Esophagus muscularis mucosa (tissue), 4 donors: ENCODE measurements around the gene C22orf42. TPM values are rescaled to one million over a fixed set of nuclear protein-coding genes. Genes with fewer than 3 reads are reported as not detected.

Experiments used
- DNase-seq: peaks from one replicate; pipeline ENCODE4 v3.0.0-alpha.2; 2017; ENCODE audit errors: extremely low spot score
- H3K27ac ChIP-seq, 4 donors: fragments of 200-600 bp; sonication (generic); replicated peaks in 1 of 4; 1 replicate in 3 of 4; 2 replicates in 1 of 4; pipeline ENCODE4 v1.5.1; 2016 to 2019; ENCODE audit warnings: mild to moderate bottlenecking in 1 of 4
- H3K27me3 ChIP-seq, 4 donors: fragments of 200-600 bp; sonication (generic); one replicate each; pipeline versions ENCODE4 v1.5.1 to v1.6.0; 2016 to 2019
- H3K36me3 ChIP-seq, 4 donors: fragments of 200-600 bp; sonication (generic); one replicate each; pipeline ENCODE4 v1.5.1; 2016 to 2019
- H3K4me1 ChIP-seq, 4 donors: fragments of 200-600 bp; sonication (generic); one replicate each; pipeline ENCODE4 v1.5.1; 2016 to 2019
- H3K4me3 ChIP-seq, 4 donors: fragments of 200-600 bp; sonication (generic); 1 replicate in 2 of 4; 2 replicates in 2 of 4; pipeline ENCODE4 v1.5.1; 2016 to 2019; ENCODE audit warnings: mild to moderate bottlenecking in 4 of 4, moderate library complexity in 1 of 4
- H3K9me3 ChIP-seq, 4 donors: fragments of 200-600 bp; sonication (generic); 1 replicate in 3 of 4; 2 replicates in 1 of 4; pipeline ENCODE4 v1.5.1; 2016 to 2019
- EP300 ChIP-seq: sonication (generic); formaldehyde crosslinking; IDR thresholded peaks from one replicate; pipeline ENCODE4 v1.6.1; 2017; ENCODE audit warnings: antibody characterized with exemption
- POLR2A ChIP-seq: fragments of 450-650 bp; IDR thresholded peaks from one replicate; pipeline ENCODE4 v1.6.1; 2017; ENCODE audit warnings: antibody characterized with exemption, moderate library complexity, mild to moderate bottlenecking, low read depth
- POLR2AphosphoS5 ChIP-seq, 2 donors: sonication (generic); formaldehyde crosslinking; IDR thresholded peaks; one replicate each; pipeline ENCODE4 v1.6.1; 2017; ENCODE audit warnings: antibody characterized with exemption in 2 of 2
- WGBS: methylation state at CpG from one replicate; pipeline ENCODE4 v1.1.5; 2018; 5-methylcytosine and 5-hydroxymethylcytosine counted together
- intact Hi-C: fragments of 100-400 bp; cut with DNase I; formaldehyde crosslinking; loops from one replicate; pipeline ENCODE4 v1.15.1; 2023
- total RNA-seq, 4 donors: library from RNA; depleted of rRNA; stranded (reverse); fragments of >200 nt; gene quantifications; one replicate each; pipeline versions ENCODE4 v1.1.0 to v1.2.1, GENCODE V29; 2016
- TF ChIP-seq, protein P1 (sequence below), 3 experiments: fragments of 200-600 bp in 2 of 3; fragments of 450-650 bp in 1 of 3; sonication (generic) in 2 of 3; IDR thresholded peaks; one replicate each; pipeline ENCODE4 v1.5.1; 2017 to 2019; ENCODE audit warnings: antibody characterized with exemption in 3 of 3, mild to moderate bottlenecking in 2 of 3, moderate library complexity in 1 of 3

C22orf42 gene
- total RNA-seq, 4 donors from 2014 or later, result 0.26 TPM; not detected in 3

DNA sequence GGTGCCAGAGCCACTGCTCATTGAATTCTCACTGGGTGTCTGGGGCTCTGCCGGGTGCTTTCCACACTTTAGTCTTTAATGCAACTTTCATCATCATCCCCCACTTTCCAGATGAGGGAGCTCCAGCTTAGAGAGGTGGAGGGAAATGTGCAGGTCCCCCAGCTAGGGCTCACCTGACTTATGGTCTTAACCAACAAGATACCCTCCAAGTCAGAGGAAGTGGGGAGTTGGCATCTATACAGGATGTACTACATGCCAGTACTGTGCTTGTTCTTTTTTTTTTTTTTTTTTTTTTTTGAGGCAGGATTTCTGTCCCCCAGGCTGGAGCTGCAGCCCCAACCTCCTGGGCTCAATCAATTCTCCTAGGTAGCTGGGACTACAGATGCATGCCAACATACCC, 26.3 kb downstream of the C22orf42 start:
- Histone ChIP-seq H3K27ac (no peak overlapping the region), H3K4me1 (no peaks in the 10 kb centered on the region), H3K27me3 (peaks cover 0 to 42% (median 0%) of the 10 kb centered on the region in 4 donors), H3K4me3 (no peak overlapping the region), H3K9me3 (no peaks in the 10 kb centered on the region), H3K36me3 (no peaks in the 10 kb centered on the region)
- TF ChIP-seq, protein P1, sequence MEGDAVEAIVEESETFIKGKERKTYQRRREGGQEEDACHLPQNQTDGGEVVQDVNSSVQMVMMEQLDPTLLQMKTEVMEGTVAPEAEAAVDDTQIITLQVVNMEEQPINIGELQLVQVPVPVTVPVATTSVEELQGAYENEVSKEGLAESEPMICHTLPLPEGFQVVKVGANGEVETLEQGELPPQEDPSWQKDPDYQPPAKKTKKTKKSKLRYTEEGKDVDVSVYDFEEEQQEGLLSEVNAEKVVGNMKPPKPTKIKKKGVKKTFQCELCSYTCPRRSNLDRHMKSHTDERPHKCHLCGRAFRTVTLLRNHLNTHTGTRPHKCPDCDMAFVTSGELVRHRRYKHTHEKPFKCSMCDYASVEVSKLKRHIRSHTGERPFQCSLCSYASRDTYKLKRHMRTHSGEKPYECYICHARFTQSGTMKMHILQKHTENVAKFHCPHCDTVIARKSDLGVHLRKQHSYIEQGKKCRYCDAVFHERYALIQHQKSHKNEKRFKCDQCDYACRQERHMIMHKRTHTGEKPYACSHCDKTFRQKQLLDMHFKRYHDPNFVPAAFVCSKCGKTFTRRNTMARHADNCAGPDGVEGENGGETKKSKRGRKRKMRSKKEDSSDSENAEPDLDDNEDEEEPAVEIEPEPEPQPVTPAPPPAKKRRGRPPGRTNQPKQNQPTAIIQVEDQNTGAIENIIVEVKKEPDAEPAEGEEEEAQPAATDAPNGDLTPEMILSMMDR (IDR thresholded peaks at IDR 0.05), result no peak
- TF ChIP-seq POLR2AphosphoS5 (IDR thresholded peaks at IDR 0.05), result no peak
- TF ChIP-seq EP300, result no peak
- TF ChIP-seq POLR2A, result no peak
- DNase-seq, result no peak
- intact Hi-C loops, result no loop called here
- WGBS, result 100% methylated on average over 1 of the region's 1 CpG

DNA sequence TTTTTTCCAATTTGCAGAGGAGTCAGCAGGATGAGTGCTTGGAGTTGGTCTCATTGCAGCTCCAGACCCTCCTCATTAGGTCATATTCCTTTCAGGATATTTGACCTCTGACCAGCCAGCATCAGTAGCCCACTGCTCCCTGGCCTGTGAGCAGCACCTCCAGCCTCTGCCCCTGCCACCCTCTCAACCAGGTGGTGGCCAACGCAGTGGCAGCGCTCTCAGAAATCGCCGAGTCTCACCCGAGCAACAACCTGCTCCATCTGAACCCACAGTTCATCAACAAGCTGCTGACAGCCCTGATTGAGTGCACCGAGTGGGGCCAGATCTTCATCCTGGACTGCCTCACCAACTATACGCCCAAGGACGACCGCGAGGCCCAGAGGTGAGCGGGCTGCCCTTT, 27.0 kb downstream of the C22orf42 start:
- Histone ChIP-seq H3K9me3 (no peaks in the 10 kb centered on the region), H3K27ac (no peak overlapping the region), H3K4me1 (no peaks in the 10 kb centered on the region), H3K27me3 (peaks cover 0 to 37% (median 0%) of the 10 kb centered on the region in 4 donors), H3K36me3 (no peaks in the 10 kb centered on the region), H3K4me3 (no peak overlapping the region)
- TF ChIP-seq, protein P1 (IDR thresholded peaks at IDR 0.05), result no peak
- TF ChIP-seq EP300, result no peak
- TF ChIP-seq POLR2AphosphoS5 (IDR thresholded peaks at IDR 0.05), result no peak
- DNase-seq, result peak; percentile 81
- WGBS, result 93% methylated on average over 11 of the region's 11 CpGs
- intact Hi-C loops, result no loop called here

DNA sequence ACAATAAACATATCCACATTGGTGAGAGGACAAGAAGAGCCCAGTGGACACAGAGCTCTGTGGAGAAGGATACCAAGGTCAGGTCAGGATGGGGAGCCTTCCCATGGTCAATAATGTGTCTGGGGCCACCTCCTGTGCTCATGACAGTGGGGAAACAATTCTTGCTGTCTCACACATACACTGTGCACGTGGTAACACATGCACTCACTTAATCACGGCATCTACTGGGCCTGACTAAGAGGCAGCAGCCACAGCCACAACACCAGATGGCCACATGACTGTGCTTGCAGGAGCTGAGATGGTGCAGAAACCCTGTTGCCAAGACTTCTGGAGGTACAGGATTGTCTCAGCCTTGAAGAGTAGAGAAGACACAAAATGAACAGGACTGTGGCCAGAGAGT, 28.6 kb downstream of the C22orf42 start:
- Histone ChIP-seq H3K4me3 (no peak overlapping the region), H3K4me1 (no peaks in the 10 kb centered on the region), H3K27ac (no peak overlapping the region), H3K27me3 (peaks cover 0 to 32% (median 0%) of the 10 kb centered on the region in 4 donors), H3K9me3 (no peaks in the 10 kb centered on the region), H3K36me3 (no peaks in the 10 kb centered on the region)
- WGBS, result 86% methylated on average over 2 of the region's 2 CpGs
- DNase-seq, result peak; percentile 82
- TF ChIP-seq, protein P1 (IDR thresholded peaks at IDR 0.05), result no peak
- TF ChIP-seq POLR2AphosphoS5 (IDR thresholded peaks at IDR 0.05) (no peak), POLR2A (no peak), EP300 (no peak)
- intact Hi-C loops, result no loop called here

DNA sequence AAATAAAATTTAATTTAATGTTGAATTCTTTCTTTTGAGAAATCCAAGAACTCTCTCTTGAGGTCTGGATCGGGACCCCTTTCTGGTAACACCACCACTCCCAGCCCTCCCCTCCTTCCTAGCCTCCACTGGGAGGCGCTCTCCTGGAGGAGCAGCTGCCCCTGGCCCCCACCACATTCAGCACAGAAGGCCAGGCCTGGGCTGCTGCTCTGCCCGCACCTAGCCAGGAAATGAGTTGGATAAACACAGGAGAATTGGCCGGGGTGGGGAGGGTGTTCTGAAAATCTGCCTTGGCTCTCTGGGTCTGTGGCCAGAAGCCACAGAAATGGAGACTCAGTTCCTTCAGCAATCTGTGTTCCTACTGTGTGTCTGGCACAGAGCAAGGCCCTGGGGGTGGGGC, 31.2 kb downstream of the C22orf42 start:
- WGBS, result 34% methylated on average over 4 of the region's 4 CpGs
- Histone ChIP-seq H3K4me3 (no peak overlapping the region), H3K9me3 (no peaks in the 10 kb centered on the region), H3K27me3 (peaks cover 0 to 19% (median 0%) of the 10 kb centered on the region in 4 donors), H3K27ac (no peak overlapping the region), H3K4me1 (no peaks in the 10 kb centered on the region), H3K36me3 (no peaks in the 10 kb centered on the region)
- no peak for DNase-seq
- TF ChIP-seq EP300 (no peak), POLR2A (no peak), POLR2AphosphoS5 (IDR thresholded peaks at IDR 0.05) (no peak)
- TF ChIP-seq, protein P1 (IDR thresholded peaks at IDR 0.05), result no peak
- intact Hi-C loops, result no loop called here

DNA sequence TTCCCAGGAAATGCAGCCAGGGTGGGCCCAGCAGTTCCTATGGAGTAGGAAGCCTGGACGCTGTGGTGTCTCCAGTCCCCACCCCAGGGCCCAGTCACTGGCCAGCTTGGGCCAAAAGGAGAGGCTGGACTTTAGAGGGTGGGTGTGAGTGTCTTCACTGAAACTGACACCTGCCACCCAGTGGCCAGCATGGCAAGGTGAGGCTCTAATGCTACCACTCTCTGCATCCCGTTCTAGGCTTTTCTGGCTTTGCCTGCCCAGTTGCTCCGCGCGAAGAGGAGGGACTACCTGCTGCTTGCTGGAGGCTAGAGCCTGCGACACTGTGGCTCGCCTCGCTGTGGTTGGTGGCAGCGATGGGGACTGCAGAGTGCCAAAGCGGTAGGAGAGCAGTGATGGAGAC, 35.4 kb downstream of the C22orf42 start:
- no peak for TF ChIP-seq POLR2A
- no peak for TF ChIP-seq POLR2AphosphoS5 (IDR thresholded peaks at IDR 0.05)
- TF ChIP-seq EP300, result no peak
- TF ChIP-seq, protein P1 (IDR thresholded peaks at IDR 0.05), result no peak
- intact Hi-C loops, result no loop called here
- Histone ChIP-seq H3K4me3 (no peak overlapping the region), H3K27me3 (peaks cover 0 to 20% (median 0%) of the 10 kb centered on the region in 4 donors), H3K4me1 (no peaks in the 10 kb centered on the region), H3K36me3 (no peaks in the 10 kb centered on the region), H3K27ac (no peak overlapping the region), H3K9me3 (no peaks in the 10 kb centered on the region)
- 77% methylated on average over 9 of the region's 10 CpGs for WGBS
- no peak for DNase-seq
